Non-pigmented ciliary epithelial cell (primary cell): ENCODE data around the gene USP7.
"Not testable (repeated sequence)": the region's sequence is repeated elsewhere in the genome, so short reads cannot be mapped to it uniquely, and the experiment has no call there.

Experiments
- DNase-seq: peaks from one replicate; pipeline ENCODE4 v3.0.0-alpha.2; 2010; ENCODE audit warnings: low read depth

Gene USP7

GRCh38 chr16:8963821-8964441 is at the start of gene USP7:
Gene USP7 (minus strand): TSS chr16:8963906. CDS start chr16:8963285, 621 bp downstream.
- no peak for DNase-seq

GRCh38 chr16:9013508-9013864 is 49.8 kb upstream of the USP7 start:
- no peak for DNase-seq

- no peak for DNase-seq
Observed at GRCh38 chr16:9012848-9013507, 49.3 kb upstream of the USP7 start.

- no peak for DNase-seq
Observed at GRCh38 chr16:9012330-9012729, 48.6 kb upstream of the USP7 start.

GRCh38 chr16:9008601-9009260 is 45.0 kb upstream of the USP7 start:
- no peak for DNase-seq

- no peak for DNase-seq
Observed at GRCh38 chr16:9007177-9007794, 43.6 kb upstream of the USP7 start.

- no peak for DNase-seq
Observed at GRCh38 chr16:9004183-9004582, 40.5 kb upstream of the USP7 start.

GRCh38 chr16:9003763-9004162 is 40.1 kb upstream of the USP7 start:
- no peak for DNase-seq

- no peak for DNase-seq
Observed at GRCh38 chr16:9003322-9003721, 39.6 kb upstream of the USP7 start.

- no peak for DNase-seq
Observed at GRCh38 chr16:9002042-9002441, 38.3 kb upstream of the USP7 start.

- DNase-seq = no peak
Observed at GRCh38 chr16:9000664-9001063, 37.0 kb upstream of the USP7 start.

- DNase-seq = no peak
Observed at GRCh38 chr16:8999800-9000199, 36.1 kb upstream of the USP7 start.

GRCh38 chr16:8998108-8998507 is 34.4 kb upstream of the USP7 start:
- no peak for DNase-seq

GRCh38 chr16:8996891-8997290 is 33.2 kb upstream of the USP7 start:
- DNase-seq = no peak

GRCh38 chr16:8990445-8990844 is 26.7 kb upstream of the USP7 start:
- DNase-seq = no peak

GRCh38 chr16:8989099-8989878 is 25.6 kb upstream of the USP7 start:
- no peak for DNase-seq

GRCh38 chr16:8986818-8987191 is 23.1 kb upstream of the USP7 start:
- no peak for DNase-seq

- DNase-seq = no peak
Observed at GRCh38 chr16:8986111-8986510, 22.4 kb upstream of the USP7 start.

GRCh38 chr16:8982816-8983215 is 19.1 kb upstream of the USP7 start:
- no peak for DNase-seq

GRCh38 chr16:8981901-8982300 is 18.2 kb upstream of the USP7 start:
- not testable (repeated sequence) for DNase-seq

- DNase-seq = not testable (repeated sequence)
Observed at GRCh38 chr16:8976189-8976588, 12.5 kb upstream of the USP7 start.

GRCh38 chr16:8975039-8975438 is 11.3 kb upstream of the USP7 start:
- no peak for DNase-seq
